ENCODE data around the gene CRB3.

Gene CRB3

DNA sequence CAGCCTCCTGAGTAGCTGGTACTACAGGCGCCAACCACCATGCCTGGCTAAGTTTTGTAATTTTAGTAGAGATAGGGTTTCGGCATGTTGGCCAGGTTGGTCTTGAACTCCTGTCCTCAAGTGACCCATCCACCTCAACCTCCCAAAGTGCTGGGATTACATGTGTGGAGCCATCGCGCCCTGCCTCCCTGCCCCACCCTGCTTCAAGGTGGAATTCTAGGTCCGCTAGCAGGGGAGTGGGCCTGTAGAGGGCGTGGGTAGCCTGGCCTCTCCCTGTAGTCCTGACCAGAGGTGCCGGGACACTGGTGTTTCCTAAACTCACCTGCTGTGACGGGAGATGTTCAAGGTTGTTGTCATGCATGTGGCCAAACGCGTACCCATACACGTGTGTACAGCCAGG is 30.9 kb upstream of the CRB3 start:
- DNase-seq: no peak

DNA sequence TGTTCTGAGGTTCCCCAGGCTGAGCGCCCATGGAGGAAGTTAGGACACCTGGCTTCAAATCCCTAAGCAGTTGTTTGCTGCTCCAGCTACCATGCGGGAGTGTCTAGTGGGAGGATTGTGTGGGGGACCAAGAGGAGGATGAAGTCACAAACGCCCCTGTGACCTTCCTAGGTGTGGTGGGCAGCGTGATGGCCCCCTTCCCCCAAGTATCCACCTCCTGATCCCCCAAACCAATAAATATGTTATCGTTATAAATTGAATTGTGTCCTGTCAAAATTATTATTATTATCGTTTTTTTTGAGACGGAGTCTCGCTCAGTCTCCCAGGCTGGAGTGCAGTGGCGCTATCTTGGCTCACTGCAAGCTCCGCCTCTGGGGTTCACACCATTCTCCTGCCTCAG is 30.4 kb upstream of the CRB3 start, which contains the start of gene SLC25A41:
TSS of gene SLC25A41 (minus strand) at position 101 of the 400 bp plus-strand sequence. CDS start at position 31, 70 bp downstream.
- DNase-seq: no peak

DNA sequence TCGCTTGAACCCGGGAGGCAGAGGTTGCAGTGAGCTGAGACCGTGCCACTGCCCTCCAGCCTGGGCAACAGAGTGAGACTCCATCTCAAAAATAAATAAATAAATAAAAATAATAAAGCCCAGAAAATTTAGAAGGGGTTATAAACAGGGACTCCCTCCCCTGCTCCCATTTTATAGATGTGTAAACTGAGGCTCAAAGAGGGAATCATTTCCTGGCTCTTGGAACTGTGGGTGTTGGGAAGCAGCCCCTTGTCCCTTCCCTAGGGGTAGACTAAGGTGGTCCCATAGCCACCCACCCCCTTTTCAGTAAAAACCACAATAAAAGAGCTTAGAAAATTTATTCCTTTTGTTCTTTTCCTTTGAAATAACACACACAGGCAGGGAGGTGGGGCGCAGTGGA is 24.3 kb upstream of the CRB3 start:
- no peak for DNase-seq

DNA sequence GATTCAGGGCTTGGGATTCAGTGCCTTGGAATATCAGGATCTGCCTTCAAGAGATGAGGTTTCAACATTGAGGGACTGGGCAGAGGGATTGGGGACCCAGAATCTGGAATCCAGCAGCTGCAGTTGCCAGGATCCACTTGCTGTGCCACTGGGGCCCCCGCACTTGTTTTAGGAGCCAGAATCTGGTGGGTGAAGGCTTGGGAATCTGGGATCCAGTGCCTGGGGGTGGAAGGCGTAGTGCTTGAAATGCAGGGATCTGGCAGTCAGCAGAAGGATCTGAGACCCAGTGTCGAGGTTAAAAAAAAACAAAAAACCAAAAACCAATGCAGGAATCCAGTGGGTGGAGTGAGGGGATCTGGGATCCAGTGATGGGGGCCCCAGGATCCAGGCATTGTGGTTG is 23.2 kb upstream of the CRB3 start:
- DNase-seq: no peak

DNA sequence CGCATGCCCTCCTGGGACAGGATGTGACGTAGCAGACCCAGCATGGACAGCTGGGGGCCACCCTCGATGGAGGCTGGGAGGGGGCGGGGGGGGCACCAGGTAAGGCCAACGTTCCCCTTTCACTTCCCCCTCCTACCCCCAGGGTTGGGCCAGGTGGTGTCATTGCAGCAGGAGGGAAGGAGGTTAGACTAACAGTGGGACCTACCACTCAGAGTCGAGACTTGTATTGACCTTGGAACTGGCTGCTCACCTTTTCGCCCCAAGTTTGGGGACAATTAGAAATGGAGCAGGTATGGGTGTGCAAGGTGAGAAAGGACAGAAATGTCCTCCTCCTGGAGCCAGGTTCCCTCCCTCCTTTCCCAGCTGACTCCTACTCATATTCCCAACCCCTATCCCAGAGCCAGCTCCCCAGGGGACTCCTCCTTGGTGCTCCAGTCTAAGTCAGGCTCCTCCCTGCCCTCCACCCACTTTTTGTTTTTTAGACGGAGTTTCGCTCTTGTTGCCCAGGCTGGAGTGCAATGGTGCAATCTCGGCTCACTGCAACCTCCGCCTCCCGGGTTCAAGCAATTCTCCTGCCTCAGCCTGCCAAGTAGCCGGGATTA is 21.9 kb upstream of the CRB3 start:
- DNase-seq: no peak

DNA sequence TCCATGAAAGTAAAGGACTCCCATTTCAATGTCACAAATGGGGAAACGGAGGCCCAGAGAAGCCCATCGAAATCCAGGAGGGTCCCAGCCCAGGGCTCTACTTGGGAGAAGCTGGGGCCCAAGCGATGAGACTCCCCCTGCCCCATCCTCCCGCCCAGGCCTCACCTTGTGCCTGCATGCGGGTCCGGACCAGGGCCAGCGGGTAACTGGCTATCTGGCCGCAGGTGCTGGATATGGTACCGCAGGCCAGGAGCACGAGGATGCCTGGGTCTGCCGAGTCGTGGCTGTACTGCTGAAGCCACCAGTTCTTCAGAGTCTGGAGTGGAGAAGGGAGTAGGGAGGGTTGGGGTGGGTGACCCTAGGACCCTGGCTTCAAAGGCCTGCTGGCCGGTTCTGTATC is 20.1 kb upstream of the CRB3 start:
- DNase-seq: no peak

DNA sequence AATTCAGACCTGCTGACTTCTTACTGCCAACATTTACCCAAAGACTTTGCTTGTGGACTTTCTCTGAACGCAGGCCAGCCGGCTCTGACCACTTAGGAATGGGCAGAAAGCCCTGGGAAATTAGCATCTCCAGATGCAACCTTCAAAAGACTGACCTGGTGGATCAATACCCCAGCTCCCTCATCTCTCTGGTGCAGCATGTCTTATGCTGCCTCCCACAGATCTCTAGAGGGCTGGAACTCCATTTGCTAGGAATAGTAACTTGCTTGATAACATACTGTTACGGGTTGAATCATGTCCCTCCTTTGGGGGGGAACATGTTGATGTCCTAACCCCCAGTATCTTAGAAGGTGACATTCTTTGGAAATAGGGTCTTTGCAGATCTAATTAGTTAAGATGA is 17.6 kb upstream of the CRB3 start:
- no peak for DNase-seq

- DNase-seq: no peak
These were observed 16.0 kb upstream of the CRB3 start for GRCh38 chr19:6448045-6448444.

- DNase-seq: peak; percentile 12 to 55 (median 32)
These were observed 13.9 kb upstream of the CRB3 start for GRCh38 chr19:6450166-6450565.

- no peak for DNase-seq
These were observed 12.4 kb upstream of the CRB3 start for GRCh38 chr19:6451583-6452222.

DNA sequence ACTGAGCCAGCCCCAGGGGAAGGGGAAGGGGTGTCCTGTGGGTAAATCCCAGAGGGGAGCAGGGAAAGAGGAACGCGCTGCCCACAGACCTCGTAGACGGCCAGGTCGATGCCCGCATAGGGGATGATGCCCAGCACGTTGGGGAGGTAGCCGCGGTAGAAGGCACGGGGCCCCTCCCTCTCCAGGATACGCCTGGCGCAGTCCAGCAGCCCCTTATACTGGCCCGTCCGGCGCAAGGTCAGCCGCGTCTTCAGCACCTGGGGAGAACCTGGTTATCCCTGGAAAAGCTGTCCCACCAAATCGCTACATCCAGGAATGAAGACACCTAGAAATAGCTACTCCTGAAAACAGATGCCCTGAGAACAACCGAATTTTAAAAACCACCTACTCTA is 11.9 kb upstream of the CRB3 start:
- no peak for DNase-seq

DNA sequence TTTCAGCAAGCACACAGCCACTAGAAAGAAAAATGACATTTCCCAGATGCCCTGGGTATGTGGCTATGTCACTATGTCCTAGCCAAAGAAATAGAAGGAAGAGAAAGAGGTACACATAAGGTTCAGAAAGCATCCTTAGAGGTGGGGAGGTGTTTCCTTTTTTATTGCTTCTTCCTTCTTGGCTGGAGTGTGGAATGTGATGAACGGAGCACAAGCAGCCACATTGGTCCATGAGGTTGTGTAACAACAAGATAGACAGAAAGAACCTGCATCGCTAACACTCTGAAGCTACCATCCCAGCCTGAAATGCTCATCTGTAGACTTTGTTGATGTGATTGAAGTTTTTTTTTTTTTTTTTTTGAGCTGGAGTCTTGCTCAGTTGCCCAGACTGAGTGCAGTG is 11.2 kb upstream of the CRB3 start:
- no peak for DNase-seq

DNA sequence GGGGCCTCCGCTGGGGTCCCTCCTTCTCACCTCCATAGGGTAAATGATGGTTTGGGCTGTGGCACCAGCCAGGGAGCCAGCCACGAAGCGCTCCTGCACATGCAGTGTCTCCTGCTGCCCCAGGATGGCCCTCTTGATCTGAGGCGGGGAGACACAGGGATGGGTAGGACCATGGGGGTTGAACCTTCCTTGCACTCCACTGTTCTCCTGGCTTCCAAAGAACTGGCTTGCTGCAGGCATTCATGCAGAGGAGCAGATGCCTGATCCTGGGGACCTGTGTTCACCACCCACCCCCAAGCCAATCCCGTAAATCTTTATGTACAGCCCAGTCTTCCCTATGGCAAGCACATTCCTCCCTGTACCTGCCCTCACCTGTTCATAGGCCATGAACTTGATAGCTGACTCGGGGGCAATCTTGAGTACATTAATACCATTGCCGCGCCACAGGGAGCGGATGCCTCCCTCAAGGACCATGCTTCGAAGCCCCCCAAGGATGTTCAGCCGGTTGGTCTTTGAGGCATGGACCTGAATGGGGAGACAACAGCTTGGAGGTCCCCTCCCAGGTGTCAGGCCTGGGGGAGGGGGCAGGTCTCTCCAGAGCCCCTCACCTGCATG is 10.0 kb upstream of the CRB3 start:
- no peak for DNase-seq

DNA sequence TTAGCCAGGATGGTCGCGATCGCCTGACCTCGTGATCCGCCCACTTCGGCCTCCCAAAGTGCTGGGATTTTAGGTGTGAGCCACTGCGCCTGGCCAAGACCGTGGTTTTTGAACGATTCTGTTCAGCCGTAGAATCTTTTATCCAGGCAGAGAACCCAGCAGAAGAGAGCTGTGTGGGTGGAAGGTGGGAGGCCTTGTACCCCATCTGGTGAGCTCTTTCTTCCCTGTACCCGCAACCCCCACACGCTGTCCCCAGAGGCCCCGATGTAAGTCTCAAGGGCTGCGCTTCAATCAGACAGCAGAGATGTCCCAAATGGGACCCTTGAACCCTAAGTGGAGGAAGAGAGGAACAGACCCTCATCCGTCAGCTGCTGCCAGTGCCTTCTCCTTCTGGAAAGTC is 8.1 kb upstream of the CRB3 start:
- DNase-seq: no peak

DNA sequence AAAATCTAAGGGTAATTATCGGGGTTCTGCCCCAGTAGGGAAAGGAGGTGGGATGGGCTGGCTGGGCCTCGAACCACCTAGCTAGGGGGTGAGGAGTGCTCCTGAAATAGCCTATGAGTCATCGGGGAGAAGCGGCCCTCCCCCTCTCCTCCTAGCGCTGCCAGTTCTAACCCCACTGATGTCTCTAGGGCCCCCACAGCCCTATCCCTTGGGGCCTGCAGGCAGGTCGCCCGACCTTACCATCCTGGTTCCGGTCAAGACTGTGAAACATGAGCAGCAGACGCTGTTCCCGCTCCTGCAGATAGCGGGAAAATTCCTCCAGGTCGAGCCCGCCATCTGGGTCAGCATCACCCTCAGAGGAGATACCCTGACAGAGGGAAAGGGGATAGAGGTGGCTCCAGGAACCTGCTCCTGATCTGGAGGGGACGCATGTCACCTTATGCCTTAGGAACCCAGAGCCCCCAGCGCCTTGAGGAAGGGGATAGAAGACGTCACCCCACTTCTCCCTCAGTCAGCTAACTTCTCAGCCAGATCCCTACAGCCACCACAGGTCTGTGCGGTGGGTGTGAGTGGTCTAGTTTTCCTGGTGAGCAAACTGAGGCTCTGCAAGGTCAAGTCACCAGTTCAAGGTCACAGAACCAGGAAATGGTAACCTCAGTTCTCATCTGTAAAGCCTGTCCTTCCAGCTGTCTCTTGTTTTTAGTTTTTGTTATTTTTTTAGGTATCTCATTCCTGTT is 5.9 kb upstream of the CRB3 start:
- DNase-seq: no peak

GRCh38 chr19:6458695-6459261 is 5.3 kb upstream of the CRB3 start:
- DNase-seq: no peak

DNA sequence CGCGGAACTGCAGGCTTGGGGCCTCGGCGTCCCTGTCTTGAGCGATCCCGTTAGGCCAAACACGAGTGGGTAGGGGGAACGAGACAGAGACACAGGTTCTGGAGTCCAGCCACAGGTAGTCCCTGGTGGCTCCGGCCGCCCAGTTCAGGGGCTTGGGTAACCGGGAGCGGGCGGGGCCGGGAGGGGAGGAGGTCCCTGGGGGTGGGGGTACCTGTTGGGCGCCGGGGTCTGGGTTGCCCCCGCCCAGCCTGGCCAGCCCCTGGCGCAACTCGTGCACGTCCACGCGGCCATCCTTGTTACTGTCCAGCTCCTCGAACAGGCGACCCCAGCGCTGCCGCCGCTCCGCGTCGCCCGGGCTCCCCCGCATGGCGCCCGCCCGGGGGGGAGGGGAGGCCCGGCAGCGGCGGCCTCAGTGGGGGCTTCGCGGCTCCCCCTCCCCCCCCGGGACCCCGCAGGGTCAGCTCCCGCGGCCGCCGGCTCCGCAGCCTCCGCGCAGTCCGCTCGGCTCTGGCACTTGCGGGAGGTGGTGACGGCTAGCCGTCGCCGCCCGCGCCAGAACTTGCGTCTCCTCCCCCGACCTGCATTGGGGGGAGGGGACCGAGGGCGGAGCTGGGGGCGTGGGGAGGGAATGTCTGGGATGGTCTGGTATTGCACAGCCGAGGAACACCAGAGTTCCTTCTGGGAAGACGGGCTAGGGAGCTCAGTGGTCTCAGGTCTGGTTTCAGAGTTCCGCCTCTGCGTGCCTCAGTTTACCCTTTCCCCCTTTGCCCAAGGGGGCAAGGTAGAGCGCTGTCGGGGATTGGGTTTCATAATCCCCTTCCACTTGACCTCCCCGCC is 4.6 kb upstream of the CRB3 start, which contains the start of gene SLC25A23:
TSS of gene SLC25A23 (minus strand) at position 531 of the 837 bp plus-strand sequence. CDS start at position 367, 164 bp downstream.
- DNase-seq: peak; percentile 29 to 64 (median 45)

DNA sequence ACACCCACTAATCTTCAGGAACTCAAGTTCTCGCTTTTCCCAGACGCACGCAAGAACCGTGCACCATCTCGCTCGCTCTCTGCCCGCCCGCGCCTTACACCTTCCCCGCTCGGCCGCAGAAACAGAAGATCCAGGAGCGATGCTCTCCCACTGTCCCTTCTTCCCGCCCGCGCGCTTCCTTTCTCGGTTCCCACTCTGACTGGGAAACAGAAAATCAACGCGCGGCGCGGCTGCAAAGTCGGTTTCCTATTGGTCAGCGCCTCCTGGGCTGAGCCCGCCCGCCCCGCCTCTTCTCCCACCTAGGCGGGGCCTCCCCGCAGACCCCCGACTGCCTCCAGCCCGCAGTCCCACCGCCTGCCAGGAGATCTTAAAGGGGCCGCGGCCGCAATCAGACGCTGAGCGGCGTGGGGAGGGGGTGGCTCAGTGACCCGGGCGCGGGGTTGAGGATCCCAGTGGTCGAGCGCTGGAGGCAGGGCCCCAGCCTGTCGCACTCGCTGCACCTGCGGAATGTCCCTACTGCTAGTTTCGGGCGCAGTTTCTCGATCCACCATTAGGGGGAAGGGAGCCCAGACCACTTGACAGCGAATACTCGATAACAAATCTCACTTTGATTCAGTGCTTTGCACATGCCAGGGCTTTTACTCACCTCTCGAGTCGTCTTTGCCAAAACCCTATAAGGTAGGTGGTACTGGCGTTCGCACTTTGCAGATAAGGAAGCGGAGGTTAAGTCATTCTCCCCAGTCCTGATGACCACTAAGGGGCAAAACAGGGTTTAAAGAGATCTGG is 3.8 kb upstream of the CRB3 start:
- peak; percentile 93 to 96 (median 94) for DNase-seq

DNA sequence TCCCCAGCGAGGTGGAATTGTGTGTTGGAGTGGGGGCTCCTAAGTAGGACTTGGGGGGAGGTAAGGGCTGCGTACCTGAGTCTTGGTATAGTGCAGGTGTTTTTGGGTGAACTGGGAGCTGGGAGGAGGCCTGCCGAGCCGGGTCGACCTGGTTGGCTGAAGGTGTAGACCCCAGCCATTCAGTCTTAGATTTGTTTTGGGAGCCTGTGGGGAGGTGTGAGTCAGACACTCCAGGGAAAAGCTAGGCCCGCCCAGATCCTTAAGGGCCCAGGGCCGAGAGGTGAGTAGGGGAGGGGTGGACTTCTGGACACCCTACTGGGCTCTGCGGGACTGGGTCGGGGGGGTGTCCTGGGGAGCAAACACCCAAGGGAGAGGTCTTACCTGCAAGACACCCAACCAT is 935 bp downstream of the CRB3 start:
- no peak for DNase-seq

DNA sequence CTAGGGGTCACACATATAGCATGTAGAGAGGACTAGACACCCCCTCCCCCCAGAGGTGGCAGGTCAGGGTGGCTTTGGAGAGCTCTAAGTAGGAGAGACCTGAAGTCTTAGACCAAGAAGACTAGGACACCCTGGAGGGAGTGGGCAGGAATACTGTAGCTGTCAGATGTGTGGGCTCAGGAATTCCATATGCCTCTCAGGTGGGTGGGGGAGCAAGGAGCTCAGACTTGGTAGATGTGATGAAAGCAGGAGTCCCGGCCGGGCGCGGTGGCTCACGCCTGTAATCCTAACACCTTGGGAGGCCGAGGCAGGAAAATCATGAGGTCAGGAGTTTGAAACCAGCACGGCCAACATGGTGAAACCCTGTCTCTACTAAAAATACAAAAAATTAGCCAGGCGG is 1.6 kb downstream of the CRB3 start:
- no peak for DNase-seq

DNA sequence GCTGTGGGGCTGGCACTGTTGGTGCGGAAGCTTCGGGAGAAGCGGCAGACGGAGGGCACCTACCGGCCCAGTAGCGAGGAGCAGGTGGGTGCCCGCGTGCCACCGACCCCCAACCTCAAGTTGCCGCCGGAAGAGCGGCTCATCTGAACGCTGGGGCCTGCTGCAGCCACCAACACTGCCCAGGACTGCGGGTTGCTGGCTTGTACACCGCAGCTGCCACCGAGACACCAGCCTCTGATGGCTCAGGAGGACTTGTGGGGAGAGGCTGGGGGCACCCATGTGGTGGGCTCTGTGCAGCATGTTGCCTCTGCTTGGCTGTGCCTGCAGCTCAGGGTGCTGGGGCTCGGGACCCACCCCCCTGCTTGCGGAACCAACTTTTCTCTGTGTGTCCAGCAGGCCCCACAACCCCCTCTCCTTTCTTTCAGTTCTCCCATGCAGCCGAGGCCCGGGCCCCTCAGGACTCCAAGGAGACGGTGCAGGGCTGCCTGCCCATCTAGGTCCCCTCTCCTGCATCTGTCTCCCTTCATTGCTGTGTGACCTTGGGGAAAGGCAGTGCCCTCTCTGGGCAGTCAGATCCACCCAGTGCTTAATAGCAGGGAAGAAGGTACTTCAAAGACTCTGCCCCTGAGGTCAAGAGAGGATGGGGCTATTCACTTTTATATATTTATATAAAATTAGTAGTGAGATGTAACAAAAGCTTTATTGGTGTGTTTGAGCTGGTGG is 2.6 kb downstream of the CRB3 start:
- no peak for DNase-seq
